NCI-H2081 treated with DMSO at 0.1 percent for 48 hours (cell line): ENCODE results near the gene CPLX1.

Experiments
- DNase-seq: peaks from one replicate; lab custom pipeline; 2025; lab: John Stamatoyannopoulos, UW

The CPLX1 gene

DNA sequence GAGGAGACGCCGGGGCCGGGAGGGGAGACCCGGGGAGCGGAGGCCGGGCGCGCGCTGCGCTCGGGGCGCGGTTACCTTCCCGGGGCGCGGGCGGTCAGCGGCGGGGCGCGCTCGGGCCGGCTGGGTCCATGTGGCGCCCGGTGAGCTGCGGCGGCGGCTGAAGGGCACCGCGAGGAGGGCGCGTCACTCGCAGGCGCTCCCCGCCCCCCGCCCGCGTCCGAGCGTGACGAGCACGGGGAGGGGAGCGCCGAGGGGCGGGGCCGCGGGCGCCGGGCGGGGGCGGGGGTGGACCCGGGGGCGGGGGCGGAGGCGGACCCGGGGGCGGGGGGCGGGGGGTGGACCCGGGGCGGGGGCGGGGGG, at the start of gene CPLX1:
Gene CPLX1, minus strand, starts transcription at position 159 of the 360 bp plus-strand sequence. CDS start 1,607 bp downstream, outside the sequence.
- DNase-seq, result no peak

DNA sequence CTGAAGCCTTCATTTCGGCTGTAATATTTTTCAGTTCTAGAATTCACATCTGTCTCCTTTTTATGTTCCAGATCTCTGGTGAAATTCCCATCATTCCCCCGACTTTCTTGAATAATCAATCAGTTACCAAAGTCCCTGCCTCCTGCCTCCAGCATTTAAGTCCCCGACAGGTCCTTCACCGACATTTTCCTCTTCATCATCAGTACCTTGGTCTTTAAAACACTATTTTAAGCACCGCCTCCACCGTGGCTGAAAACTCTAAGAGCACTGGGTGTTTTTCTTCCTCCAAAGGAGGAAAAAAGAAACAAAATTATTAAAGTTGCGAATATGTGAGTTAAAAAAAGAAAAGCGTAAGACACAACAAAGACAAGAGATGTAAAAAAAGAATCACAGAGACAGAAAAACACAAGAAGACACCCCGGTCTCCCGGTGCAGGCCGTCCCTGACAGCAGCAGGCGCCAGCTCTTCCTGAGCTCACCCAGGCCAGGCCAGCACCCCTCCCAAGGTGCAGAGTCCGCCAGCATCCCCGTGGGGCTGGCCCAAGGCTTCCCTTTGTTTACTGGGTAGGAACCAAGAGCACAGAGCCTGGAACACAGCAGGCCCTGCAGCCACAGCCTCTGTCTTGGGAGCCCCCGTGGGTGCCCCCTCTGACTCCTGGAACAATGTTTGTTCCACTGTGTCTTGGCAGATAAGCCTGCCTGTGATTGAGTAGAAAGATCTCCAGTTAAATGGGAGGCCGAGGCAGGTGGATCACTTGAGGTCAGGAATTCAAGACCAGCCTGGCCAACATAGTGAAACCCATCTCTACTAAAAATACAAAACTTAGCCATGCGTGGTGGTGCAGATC, 49.3 kb upstream of the CPLX1 start:
- no peak for DNase-seq

DNA sequence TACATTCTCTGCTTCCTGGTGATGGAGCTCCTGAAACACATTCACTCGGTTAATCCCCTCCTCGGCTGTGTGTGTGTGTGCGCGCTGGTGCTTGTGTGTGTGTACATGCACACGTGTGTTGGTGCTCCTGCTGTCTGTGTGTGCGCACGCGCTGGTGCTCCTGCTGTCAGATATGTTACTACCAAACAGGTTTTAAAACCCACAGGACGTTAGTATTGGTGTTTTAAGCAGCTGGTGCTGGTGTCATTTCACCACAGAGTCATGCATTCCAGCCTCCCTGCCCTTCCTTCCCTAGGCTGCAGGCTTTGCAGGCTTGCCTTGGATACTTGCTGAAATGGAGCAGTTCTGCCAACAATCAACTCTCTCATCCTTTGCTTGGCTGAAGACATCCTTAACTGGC, 48.1 kb upstream of the CPLX1 start:
- DNase-seq, result no peak

DNA sequence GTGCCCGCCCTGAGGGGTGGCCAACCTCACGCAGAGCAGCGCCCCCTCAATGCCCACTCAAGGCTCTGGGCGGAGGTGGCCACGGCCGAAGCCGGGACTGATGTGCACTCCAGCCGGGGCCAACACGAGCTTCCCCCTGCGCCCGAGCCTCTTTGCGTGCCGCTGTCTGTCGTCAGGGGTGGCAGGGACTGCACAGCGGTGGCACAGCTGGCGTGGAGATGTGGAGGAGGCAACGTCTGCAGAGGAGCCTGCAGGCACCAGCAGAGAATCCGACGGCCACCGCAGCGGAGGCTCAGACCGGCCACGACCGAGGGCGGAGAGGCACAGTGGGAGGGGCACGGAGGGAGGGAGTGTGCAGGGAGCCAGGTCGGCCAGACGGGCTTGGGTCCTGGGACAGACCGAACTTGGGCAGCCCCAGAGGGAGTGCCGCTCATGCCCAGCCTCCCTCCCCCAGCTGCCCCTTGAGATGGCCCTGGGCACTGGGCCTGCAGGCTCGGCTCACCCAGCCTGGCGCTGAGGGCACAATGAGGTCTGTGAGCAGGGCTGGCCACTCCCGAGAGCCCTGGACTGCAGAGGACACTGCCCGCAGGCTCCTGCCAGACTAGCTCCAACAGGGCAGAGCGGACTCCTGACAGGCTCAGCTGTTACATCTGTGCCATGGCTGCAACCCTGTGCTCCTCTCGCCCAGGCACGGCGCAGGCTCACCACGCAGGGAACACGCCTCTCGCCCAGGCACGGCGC, 46.5 kb upstream of the CPLX1 start:
- no peak for DNase-seq

DNA sequence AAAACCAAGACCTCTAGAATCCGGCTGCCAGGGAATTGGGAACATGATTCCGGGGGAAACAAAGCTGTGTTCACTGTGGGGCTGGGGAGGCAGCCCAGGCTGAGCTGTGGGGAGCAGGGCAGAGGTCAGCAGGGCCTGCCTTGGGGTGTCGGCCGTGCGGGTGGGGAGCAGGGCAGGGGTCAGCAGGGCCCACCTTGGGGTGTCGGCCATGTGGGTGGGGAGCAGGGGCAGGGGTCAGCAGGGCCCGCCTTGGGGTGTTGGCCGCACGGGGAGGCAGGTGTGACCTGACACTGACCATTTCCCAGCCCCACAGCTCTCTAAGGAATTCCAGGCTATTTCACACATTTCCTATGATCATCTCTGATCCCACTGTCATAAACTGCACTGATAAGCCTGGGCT, 45.6 kb upstream of the CPLX1 start:
- no peak for DNase-seq

DNA sequence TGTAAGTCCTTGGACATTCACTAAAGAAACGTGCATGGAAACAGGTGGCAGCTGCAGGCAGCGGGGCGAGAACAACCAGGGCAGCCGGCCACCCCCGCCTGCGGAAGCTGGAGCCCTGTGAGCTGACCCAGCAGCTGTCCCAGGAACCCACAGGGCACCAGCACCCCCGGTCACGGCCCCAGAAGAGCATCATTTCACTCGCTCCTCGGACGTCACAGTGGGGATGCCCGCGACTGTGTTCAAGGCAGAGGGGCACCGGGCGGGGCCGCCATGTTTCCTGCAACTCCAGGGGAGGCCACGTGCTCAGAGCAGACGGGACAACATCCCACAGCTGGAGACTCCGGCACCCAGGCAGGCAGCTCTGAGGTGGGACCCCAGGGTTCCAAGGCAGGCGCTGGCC, 45.0 kb upstream of the CPLX1 start:
- no peak for DNase-seq

DNA sequence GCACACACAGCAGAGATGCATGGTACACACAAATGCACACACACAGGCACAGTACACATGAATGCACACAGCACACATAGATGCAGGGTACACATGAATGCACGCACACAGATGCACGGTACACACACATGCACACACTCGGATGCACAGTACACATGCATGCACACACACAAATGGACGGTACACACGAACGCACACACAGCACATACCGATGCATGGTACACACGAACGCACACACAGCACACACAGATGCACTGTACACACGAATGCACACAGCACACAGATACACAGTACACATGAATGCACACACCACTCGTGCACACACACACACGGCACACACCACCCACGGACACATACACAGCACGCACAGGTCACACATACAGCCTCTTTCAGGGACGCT, 43.8 kb upstream of the CPLX1 start:
- DNase-seq, result no peak

DNA sequence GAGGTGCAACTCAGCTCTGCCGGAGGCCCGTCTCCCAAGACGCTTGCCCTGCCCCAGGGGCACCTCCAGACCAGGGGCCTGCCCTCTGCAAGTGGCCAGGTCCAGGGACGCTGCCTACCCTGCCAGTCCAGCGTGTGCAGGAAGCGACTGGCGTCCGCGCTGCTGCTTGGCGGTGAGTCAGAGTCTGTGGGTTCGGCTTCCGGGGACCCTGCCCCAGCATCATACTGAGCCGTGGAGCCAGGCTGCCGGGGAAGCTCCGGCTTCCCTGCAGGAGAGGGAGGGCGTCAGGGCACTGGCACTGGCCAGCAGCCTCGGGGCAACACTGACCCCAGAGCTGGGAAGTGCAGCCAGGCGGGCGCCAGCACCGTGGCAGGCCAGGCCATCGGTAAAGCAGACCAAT, 42.5 kb upstream of the CPLX1 start:
- no peak for DNase-seq

DNA sequence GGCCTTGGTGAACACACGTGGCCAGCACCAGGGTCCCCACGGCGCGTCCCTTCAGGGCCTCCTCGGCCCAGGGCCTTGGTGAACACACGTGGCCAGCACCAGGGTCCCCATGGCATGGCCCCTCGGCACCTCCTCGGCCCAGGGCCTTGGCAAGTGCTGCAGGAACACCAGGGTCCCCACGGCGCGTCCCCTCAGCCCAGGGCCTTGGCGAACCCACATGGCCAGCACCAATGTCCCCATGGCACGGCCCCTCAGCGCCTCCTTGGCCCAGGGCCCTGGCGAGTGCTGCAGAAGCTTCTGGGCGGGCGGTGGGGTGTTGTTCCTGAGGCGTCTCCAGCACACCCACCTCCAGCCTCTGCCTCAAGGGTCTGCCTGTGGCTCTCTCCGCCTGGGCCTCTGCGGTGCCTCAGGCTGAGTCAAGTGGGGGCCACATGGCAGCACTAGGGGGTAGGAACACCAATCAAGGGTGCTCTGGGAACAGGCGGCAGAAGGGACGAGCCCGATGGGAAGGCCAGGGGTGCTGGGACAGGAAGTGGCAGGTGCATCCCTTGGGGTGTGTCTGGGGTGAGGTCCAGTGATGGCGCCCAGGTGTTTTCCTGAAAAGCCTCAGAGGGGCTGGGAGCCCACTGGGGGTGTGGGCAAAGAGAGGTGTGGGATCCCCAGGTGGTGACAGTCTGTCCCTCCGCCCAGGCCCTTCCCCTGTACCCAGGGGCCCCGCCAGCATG, 41.8 kb upstream of the CPLX1 start:
- DNase-seq, result no peak

DNA sequence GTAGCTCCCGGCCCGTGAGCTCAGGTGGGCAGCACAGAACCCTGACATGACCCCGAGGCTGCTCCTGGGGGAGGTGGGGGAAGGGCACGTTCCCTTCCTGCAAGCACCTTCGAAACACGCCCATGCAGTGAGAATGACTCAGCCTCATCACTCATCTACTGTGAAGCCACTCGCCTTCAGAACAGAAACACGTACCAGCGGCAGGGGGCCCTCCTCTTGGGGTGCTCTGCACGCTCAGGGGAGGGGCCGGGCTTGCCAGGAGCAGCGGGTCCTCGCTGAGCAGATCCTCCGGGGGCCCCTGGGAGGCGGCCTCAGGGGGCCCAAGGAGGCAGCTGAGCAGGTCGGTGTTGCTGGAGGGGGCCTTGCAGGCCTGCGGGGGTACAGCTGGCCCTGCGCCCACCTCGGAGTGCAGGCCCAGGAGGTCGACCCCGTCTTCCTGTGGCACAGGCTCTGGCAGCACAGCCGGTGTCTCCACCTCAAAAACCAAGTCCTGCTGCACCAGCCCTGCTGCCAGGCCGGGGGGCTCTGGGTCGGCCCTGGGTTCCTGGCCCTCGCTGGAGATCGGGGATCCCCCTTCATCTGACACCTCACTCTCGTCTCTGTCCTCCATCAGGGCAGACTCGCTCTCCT, 40.9 kb upstream of the CPLX1 start:
- DNase-seq, result no peak

DNA sequence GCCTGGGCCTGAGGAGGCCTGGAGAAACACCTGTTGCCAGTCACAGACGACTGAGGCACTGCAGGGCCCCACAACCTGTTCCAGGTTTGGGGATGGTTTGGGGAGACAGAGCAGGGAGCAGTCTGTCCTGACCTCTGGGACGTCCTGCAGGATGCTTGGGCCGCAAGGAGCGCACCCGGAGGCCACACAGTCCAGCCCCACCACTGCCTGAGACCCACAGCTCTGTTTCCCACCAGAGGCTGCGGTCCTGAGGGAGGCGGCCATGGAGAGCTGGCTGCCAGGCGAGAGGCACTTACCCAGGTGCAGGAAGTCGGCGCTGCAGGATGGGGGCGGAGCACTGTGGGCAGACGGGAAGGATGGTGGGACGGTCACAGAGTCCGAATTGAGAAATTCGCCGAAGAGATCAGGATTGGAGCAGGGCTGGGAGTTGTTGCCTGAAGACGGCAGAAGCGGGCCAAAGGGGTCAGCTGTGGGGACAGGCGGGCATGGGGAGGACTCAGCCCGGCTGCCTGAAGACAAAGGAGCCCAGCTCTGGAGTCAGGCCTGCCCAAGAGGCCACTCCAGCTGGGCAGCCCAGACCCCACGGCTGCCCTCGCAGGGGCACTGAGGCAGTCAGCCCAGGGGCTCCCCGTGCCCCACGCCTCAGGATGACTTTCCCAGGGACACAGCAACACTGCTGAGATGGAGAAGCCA, 40.3 kb upstream of the CPLX1 start:
- DNase-seq, result no peak

DNA sequence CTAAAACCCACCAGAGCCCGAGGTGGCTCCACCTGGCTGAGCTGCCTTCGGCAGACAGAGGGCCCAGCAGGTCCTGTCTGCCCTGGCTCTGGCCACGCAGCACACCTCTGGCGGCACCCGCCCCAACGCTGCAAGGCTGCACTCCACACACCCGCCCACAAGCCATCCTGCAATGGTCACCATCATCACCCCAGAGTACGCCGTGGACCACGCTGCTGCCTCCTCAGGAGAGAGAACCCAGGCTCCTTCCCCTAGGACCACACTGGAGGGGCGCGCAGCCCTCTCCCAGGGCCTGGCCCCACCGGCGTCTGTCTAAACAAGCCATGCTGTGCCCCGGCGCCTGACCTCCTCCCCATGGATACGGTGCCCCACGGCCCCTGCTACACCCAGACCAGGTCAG, 39.6 kb upstream of the CPLX1 start:
- DNase-seq, result no peak

DNA sequence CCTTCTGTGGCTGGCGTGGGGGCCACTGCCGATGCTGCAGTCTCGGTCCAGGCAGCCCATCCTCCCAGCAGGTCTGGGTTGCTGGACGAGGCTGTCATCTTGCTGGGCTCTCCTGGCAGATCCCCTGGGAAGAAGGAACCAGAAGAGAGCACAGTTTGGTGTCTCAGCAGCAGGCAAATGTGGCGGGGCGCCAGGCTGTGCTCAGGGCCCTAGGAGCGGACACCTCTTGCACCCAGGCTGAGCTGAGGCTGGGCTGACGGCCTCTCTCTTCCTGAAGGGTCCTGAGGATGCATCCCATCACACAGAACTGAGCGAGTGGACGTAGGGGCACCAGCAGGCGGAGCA, 39.2 kb upstream of the CPLX1 start:
- no peak for DNase-seq

DNA sequence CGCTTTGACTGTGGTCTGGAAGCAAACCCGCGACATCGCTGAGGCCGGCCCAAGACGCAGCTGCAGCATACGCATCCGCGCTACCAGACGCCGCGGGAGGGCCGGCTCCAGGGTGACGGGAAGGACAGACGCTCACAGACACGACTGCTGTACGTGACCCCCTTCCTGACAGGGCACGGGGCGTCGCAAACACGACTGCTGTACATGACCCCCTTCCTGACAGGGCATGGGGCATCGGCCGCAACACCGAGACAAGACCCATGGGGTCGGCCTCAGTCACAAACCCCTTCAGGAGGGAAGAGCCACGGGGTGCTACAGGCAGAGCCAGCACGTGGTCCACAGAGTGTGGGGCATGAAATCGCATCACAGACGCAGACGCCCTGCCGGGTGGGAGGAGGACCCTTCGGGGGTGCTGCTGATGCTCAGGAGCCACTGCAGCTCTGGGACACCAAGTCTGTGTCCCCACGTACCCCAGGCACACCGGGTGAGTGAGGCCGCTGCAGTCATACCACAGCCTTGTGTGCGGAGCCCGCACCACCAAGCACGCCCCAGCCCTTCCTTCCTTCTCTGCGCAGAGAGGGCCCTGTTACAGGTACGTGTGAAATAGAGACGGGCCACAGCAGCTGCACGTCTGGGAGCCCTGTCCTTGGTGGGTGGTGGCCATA, 38.7 kb upstream of the CPLX1 start:
- DNase-seq, result no peak

DNA sequence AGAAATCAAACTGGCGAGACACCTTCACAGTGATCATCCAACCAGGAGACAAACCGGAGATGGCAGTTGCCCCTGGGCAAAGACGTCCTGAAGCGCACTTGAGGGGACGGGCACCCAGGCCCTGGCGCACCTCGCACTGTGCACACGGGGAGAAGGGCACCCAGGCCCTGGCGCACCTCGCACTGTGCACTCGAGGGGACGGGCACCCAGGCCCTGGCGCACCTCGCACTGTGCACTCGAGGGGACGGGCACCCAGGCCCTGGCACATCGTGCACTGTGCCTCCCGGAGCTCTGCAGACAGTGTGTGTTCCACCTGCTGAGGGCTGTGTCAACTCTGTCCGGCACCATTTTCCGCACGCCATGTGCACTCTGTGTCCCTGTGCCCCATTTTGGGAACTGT, 34.6 kb upstream of the CPLX1 start:
- no peak for DNase-seq

DNA sequence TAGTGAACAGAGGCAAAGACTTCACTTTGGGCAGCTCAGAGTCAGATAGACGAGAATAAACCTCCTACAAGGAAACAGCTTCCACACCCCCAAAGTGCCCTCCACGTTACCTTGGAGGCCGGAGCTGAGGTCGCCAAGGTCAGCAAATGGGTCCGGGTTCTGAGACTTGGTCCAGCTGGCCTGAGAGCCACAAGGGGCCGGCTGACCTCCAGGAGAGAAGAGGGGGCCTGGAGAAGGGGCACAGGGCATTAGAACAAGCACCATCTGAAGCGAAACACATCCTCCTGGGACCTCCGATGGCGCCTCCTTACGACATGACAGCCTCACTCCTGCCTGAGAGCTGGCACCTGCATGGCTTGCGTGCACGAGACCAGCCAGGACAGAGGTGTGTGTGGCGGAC, 33.6 kb upstream of the CPLX1 start:
- no peak for DNase-seq

DNA sequence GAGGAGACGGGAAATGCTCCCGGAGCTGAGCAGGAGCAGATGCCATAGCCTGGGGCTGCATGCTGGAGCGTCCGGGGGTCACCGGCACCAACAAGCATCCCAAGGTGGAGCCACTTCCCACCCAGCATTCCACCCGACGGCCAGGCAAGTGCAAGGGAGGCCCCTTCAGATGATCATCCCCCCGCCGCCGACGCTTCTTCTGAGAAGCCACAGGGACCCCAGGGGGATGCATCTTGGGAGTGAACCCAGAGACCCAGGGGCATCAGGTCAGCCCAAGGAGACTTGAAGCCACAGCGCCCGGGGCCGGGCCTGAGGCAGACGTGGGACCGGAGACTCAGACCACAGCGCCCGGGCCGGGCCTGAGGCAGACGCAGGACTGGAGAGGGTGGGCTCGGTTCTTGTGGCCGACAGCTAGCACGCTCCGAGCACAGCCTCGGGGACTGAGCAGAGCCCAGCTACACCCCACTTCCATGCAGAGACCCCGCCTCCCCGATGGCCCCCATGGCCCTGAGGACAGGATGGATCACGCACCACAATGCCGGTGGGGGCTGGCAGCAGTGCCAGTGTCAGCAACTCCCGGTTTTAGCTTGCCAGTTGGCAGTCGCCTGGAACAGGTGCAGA, 33.0 kb upstream of the CPLX1 start:
- DNase-seq, result no peak

DNA sequence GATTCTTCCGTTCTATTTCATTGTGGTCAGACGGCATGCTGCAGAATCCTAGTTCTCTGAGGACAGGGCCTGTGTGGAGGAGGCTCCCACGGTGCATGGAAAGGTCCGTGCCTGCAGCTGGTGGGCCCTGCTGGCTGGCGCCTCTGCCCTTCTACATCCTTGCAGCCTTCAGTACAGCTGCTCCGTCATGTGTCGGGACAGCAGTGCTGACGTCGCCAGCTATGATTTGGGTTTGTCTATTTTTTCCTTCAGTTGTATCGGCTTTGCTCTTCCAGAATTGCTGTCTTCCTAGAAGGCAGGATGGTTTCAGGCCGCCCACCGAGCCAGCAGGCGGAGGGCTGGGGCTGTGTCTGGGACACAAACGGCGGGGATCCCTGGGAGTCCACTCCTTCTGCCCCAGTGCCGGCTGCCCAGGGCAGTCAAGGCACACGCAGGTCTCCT, 32.1 kb upstream of the CPLX1 start:
- no peak for DNase-seq

DNA sequence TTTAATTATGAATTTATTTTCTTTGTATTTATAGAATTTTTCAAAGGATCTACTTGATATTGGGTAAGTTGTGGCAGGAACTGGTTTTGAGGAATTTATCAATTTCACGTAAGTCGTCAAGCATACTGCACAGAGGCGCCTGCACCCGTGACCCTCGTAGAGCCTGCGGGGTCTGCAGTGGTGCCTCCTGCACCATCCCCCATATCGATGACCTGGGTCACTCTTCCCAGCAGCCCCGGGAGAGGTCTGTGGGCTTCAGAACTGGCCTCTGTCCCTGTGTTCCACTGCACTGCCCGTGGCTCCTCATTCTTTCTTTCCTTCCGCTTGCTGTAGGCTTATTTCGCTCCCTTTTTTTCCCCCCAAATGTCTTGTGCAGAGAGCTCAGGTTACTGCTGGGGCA, 31.5 kb upstream of the CPLX1 start:
- DNase-seq, result no peak

DNA sequence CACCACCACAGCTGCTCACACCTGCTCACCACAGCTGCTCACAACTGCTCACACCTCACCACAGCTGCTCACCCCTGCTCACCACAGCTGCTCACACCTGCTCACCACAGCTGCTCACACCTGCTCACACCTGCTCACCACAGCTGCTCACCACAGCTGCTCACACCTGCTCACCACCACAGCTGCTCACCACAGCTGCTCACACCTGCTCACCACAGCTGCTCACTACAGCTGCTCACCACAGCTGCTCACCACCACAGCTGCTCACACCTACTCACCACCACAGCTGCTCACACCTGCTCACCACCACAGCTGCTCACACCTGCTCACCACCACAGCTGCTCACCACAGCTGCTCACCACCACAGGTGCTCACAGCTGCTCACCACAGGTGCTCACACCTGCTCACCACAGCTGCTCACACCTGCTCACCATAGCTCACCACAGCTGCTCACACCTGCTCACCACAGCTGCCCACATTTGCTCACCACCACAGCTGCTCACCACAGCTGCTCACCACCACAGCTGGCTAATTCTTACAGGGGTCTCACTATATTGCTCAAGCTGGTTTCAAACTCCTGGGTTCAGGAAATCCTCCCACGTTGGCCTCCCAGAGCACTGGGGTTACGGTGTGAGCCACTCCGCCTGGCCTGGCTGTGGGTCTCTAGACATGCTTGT, 30.4 kb upstream of the CPLX1 start:
- DNase-seq, result no peak
